Ureter (tissue), 1 donor: Measurements from ENCODE around the gene TBL3. TPM values are rescaled to one million over a fixed set of nuclear protein-coding genes. Genes with fewer than 3 reads are reported as not detected.

Experiments used
- DNase-seq: peaks from one replicate; pipeline ENCODE4 v3.0.0-alpha.2; 2020; ENCODE audit warnings: low spot score
- total RNA-seq: library from RNA; stranded (reverse); gene quantifications from one replicate; pipeline ENCODE4 v1.2.4, GENCODE V29; 2023
- donor health status: DM: yes; HTN: yes; CAD: no.

Gene TBL3
- total RNA-seq, 1 donor from 2014 or later = 37.0 TPM

DNA sequence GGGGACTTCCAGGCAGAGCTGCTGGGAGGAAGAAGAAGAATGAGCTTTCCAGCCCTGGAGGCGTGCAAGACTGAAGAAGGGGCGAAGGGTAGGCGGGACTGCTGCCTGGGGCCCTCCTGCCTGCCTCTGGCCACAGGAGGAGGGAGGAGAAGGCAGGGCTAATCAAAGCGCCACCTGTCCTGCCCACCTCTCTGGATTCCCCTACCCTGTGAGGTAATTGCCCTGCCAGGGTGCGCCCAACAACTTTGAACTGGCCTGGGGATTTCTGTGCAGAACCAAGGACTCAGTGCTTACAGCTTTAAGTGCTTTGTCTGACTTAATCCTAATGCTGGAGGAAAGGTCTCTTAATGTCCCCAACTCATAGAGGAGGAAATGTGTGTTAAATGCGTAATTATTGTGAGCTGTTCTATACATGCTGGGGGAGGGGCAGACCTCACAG, 9.6 kb downstream of the TBL3 start, which contains the start of gene NOXO1:
Gene NOXO1 (minus strand): TSS at position 72 of the 439 bp plus-strand sequence. CDS start 290 bp downstream, outside the sequence.
- DNase-seq = no peak

DNA sequence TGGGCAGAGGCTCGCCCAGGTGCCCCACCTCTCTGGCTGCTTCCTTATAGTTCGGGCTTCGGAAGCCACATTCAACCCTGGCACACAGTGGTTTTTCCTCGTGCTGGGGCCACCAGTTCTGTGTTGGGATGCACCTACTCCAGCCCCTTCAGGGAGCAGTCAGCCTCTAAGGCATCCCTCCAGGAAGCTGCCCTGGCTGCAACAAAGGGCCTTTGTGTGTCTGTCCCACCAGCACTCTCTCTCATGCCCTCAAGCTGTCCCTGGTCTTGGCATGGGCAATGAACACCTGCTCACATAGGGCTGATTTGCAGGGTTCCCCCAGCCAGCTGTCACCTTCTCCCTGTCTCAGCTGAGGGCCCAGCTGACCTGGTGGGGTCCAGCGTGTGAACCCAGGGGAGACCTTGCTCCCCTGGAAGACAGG, 10.2 kb downstream of the TBL3 start:
- no peak for DNase-seq

DNA sequence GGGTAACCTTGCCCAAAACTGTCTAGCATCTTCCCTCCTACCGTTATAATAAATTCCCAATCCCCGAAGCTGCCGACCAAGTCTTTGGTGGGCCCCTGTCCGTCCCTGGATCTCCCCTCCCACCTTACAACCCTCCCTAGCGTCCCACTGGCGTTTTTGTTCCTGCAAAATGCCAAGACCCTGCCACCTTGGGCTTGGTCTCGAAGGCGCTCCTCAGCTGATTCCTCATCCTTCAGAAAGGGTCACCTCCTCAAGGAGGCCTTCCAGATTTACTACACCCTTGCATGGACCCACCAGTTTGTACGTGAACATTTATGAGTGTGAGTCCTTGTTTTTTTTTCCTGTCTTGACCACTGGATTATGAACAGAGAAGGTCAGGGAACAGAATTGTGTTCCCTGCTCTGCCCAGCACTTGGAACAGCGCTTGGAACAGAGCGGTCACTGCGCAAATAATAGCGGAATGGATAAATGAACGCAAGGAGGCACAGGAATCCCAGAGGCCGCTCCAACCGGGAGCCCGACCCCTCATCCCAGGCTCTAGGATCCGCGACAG, 11.2 kb downstream of the TBL3 start:
- DNase-seq = no peak

DNA sequence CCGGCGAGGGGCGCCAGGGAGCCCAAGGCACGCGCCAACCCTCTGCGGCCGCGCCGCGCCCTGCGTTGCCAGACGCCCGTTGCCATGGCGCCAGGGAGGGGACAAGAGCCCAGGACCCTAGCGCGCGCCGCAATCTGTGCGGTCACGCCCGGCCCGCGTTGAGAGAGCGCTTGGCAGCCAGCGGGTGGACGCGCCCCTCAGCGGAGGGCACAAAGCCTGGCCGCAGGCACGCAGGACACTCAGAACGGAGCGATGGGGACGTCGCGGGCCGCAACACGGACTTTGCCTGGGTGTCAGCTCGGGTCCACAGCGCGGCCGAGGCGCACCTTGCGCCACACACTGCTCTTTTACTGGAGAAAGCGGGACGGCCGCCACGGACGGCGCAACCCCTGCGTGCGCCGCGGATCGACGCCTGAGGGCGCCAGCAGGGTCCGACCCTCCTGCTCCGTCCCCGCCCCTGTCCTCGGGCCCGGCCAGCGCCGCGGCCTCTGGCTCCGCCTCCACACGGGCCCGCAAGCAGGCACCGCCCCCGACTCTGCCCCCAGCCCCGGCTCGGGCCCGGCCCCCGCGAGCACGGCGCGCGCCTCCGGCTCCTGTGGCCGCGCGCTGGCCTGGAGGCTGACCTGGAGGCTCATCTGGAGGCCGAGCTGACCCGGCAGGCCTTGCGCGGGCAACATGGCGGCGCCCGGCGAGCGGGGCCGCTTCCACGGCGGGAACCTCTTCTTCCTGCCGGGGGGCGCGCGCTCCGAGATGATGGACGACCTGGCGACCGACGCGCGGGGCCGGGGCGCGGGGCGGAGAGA, 11.9 kb downstream of the TBL3 start, which contains the start of gene GFER:
Gene GFER (plus strand): TSS at position 650 of the 803 bp plus-strand sequence. CDS start 26 bp downstream, at position 676.
- peak; percentile 85 for DNase-seq

DNA sequence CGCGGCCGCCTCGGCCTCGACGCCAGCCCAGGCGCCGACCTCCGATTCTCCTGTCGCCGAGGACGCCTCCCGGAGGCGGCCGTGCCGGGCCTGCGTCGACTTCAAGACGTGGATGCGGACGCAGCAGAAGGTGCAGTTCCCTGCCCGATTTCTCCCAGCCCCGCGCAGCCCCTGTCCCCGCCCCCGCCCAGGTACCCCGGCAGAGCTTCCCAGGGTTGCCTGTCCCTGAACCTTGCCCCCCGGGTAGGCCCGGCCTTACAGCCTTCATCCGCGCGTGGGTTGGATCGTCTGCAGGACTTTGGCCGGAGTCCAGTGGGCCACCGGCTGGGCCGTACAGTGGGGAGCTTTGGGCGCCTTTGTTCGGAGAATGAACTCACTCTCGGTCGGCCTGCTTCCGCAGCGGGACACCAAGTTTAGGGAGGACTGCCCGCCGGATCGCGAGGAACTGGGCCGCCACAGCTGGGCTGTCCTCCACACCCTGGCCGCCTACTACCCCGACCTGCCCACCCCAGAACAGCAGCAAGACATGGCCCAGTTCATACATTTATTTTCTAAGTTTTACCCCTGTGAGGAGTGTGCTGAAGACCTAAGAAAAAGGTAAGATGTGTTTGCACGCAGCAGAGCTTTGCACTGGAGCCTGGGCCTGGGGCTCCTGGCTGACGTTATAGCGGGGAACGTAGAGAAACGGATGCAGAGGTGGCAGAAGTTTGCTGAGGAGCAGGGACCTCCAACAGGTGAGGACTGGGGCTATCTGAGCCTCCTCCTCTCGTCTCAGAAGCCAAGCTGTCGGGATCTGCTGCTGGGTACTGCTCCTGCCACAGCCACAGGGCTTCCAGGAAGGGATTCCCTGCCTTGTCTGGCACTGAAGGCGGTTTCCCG, 12.7 kb downstream of the TBL3 start:
- DNase-seq = no peak

DNA sequence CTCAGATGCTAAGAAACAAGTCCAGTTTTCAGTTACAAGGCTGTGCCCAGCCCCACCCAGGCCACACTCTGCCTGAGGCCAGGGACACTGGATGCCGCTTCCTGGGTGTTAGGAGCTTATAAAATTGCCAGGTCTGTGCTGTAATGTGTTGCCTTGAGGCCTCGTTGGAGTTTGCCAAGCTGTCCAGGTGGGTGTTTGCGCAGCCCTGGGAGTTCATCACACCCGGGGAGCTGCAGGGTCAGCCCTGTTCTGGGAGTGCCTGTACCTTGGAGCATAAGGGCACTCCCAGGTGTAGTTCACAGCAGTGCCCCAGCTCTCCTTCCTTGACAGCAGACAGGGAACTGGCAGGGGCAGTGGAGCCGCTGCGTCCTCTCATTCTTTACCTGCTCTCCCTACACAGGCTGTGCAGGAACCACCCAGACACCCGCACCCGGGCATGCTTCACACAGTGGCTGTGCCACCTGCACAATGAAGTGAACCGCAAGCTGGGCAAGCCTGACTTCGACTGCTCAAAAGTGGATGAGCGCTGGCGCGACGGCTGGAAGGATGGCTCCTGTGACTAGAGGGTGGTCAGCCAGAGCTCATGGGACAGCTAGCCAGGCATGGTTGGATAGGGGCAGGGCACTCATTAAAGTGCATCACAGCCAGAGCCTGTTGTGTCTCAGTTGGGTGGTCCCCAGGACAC, 13.8 kb downstream of the TBL3 start:
- DNase-seq = no peak

DNA sequence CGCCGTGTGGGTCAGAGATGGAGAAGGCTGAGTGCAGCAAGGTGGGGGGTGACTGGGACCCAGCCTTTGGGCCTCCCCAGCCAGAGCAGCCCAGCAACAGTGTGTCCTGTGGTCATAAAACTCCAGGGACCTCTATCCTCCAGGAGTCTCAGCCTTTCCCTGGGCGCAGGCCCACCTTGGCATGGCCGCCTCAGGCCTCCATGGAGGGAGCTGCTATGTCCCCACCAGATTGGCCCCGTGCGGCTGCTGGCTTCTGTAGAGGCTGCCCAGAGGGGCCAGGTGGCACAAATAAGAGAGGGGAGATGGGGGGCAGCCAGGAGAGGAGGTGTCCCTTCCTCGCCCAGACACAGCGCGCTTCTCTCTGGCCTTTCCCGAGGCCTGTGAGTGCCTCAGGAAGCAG, 15.3 kb downstream of the TBL3 start:
- DNase-seq = no peak

DNA sequence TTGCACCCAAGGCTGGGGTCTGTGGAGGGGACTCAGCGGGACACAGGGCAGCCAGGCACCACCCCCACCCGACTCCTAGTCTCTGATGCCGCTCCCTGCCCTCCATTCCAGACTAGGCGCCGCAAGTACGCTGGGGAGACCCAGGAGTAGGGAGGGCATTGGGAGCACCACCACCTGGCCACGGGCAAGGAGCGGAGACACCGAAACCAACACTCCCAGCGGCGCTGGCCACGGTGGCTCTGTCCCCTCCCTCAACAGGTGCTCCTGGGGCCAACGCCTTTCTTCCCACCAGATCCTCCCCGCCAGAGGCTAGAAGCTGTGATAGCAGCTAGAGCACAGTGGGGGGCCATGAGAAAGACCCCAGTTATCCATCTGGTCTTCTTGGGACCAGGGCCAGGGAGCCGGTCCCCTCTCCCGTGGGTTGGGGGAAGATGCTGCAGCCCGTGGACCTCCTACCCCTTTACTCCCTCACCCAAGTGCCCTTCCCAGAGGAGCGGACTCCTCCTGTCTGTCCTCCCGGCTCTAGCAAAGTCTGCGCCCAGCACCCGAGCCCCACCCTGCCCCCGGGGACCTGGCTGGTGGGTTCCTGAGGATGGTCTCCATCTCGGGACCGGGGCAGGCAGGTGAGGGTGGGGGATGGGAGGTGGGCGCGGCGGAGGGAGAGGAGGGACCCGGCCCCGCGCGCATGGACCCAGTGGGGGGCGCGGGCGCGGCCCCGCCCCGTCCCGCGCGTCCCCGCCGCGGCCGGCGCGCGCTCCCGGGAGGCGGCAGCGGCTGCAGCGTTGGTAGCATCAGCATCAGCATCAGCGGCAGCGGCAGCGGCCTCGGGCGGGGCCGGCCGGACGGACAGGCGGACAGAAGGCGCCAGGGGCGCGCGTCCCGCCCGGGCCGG, 17.6 kb downstream of the TBL3 start, which contains the start of gene SYNGR3:
Gene SYNGR3 (plus strand): TSS at position 762 of the 892 bp plus-strand sequence. CDS start 133 bp downstream, outside the sequence.
- no peak for DNase-seq

DNA sequence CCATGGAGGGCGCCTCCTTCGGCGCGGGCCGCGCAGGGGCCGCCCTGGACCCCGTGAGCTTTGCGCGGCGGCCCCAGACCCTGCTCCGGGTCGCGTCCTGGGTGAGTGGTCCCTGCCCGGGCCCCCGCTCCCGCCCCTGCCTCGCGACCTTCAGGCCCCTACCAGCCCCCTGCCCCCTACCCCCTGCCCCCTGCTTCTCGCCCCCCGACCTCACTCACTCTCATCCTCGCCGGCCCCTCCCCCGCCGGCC, 18.2 kb downstream of the TBL3 start:
- DNase-seq = no peak

DNA sequence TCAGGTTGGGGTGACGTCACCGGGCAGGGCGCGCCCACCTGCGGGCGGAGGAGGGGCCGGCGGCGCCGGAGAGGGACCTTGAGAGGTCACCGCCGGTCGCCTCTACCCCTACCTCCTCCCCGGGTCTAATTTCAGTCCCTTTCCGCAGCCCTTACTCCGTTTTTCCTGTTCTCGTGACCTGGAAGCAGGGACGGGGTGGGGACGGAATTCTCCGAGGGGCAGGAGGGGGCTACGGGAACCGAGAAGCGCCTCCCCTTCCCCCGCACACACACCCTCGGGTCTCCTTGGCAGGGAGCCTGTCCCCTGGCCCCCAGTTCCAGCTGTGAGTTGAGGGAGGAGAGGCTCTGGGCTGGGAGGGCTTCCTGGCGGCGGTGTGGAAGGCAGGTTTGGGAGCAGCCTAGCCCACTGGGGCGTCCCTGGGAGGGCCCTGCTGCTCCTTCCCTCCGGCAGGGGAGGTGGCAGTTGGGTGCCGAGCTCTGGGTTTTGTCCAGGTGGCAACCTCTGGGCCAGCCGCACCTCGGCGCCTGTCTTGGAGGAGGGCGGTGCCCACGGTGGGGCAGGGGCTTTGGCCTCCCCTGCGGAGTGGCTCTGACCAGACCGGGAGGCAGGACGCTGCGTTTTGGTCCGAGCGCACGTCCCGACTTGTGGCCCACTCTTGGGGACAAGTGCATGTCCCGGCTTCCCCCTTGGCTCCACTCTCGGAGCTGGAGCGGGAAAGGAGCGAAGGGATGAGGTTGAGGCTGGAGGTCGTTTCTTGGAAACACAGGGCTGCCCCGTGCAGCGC, 18.7 kb downstream of the TBL3 start:
- DNase-seq = no peak

DNA sequence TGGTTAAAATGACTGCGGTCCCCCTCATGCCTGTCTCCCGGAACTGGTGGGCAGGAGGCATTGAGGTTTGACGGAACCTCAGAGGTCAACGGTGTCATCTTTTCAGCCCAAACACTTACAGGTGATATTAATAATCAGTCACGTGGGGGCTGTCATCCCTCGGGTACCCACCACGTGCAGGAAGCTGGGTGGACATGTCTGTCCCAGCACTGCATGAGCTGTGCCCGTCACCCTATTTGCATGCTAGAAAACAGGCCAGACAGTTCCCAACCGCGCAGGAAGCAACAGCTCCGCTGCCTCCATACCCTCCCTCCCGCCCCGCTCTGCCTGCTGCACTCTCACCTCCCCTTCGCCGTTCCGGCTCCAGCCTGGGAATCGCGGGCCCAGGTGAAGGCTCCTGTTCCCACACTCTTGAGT, 19.3 kb downstream of the TBL3 start:
- no peak for DNase-seq

DNA sequence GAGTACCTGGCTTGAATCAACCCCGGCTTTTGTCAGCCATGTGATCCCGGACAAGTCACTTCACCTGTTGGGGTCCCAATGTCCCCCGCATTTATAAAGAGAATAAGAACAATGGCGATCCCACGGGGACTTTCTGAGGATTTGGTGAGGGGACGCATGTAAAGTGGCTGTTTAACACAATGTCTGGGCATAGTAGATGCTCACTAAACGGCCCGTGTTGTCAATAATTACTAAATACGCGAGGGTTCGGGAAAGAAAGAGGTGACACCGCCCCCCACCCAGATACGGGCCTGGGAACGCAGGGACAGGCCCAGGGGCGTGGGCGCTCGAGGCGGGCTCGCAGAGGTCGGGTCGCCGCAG, 19.7 kb downstream of the TBL3 start:
- no peak for DNase-seq

DNA sequence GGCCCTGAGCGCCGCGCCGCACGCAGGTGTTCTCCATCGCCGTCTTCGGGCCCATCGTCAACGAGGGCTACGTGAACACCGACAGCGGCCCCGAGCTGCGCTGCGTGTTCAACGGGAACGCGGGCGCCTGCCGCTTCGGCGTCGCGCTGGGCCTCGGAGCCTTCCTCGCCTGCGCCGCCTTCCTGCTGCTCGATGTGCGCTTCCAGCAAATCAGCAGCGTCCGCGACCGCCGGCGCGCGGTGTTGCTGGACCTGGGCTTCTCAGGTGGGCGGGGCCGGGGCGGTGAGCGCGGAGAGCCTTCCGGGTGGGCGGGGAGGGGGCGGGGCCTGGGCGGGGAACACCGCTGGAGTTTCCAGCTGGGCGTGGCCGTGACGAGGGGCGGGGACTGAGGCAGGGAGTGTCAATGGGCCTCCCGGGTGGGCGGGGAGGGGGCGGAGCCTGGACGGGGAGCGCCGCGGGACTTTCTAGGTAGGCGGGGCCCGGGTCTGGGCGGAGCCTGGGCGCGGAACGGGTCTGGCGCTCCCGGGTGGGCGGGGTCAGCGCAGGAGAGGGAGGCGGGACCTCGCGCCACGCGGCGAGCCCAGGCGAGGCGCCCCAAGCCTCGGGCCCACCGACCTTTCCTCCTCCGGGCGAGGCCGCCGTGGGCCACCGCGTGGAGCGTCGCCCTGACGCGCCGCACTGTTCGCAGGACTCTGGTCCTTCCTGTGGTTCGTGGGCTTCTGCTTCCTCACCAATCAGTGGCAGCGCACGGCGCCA, 20.3 kb downstream of the TBL3 start:
- peak; percentile 94 for DNase-seq

DNA sequence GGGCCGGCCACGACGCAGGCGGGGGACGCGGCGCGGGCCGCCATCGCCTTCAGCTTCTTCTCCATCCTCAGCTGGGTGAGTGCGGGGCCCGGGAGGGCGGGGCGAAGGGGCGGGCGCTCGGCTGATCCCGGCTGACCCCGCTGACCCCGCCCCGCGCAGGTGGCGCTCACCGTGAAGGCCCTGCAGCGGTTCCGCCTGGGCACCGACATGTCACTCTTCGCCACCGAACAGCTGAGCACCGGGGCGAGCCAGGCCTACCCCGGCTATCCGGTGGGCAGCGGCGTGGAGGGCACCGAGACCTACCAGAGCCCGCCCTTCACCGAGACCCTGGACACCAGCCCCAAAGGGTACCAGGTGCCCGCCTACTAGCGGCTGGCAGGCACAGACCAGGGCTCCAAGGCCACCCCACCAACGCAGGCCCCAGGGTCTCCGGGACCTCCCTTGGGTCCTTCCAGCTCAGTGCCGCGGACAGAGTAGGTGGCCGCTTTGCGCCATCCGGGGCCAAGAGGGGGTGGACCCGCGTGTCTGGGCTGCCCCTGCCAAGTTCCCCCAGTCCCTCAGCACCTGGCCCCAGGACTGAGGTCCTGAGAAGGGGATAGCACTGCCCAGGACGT, 21.0 kb downstream of the TBL3 start:
- DNase-seq = no peak

DNA sequence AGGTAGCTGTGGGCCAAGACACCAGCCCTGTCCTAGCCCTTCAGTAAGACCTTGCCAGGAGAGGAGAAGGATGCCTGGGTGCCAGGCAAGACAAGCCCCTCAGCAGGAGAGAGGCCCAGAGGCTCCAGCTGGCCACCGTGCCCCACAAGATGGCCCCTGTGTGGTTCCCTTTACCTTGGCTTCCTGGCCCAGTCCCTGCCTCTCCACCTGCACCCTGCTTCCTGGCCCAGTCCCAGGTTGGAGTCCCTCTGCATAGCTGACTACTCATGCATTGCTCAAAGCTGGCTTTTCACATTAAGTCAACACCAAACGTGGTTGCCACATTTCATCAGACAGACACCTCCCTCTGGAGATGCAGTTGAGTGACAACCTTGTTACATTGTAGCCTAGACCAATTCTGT, 21.9 kb downstream of the TBL3 start:
- no peak for DNase-seq

DNA sequence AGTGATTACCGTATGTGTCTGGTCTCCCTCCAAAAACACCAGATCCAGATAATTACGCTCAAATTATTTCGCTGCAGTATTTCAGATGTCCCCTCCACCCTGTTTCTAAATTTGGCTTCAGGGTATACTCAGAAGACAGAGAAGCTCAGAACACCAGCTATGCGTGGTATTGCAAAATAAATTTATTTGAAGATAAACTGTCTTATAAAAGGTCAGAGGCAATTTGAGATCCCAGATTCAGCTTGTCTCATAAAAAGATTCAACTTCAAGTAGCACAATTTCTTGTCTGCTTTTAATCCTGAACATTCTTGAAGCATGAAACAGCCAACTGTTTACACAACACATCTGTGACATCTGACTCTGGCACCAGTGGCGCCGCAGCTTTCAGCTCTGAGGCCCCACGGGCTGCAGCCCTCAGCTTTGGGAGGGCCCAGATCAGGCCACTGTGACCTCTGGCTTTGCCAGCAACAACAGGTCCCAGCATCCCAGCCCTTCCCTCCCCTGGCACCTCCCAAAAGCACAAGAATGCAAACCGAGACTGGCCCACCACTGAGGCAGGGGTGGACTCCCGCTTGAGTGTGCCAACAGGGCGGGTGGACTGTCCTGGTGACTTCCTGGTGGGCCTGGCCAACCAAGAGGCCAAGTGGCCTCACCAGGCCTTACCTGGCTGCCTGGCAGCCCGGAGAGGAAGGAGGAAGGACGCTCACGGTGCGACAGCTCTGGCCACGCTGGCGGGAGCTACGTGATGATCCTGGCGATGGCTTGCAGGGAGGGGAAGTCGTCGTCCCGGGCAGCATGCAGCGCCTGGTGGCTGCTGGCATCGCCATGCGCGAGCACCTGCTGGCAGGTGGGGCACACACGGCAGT, 25.9 kb downstream of the TBL3 start:
- no peak for DNase-seq

DNA sequence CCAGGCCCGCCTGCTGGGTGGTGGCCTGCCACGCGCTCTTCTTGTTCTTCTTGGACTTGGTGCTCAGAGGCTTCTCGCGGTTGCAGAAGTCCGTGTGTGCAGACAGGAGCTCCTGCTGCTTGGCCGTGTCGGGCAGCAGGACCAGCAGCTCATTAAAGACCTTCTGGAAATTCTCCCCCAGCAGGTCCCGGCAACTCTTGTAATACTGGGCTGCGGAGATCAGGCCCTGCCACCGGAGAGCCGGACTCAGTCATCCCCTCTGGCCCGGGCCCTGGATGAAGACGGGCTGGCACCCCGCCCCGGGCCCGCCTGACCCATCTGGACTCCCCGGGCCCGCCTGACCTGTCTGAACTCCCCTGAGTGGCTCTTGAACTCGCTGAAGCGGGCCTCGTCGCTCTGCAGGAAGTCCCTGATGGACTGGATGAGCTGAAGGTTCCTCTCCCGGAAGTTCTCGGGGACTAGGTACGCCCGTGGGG, 26.5 kb downstream of the TBL3 start:
- DNase-seq = no peak
